K562 (cell line): Measurements from ENCODE around the gene B3GLCT. TPM values are rescaled to one million over a fixed set of nuclear protein-coding genes. Genes with fewer than 3 reads are reported as not detected.

Experiments
- BHLHE40 ChIP-seq: IDR thresholded peaks from 2 replicates; pipeline ENCODE4 v1.6.1; 2011; ENCODE audit warnings: low read length, improper control_type of control experiment
- CGGBP1 ChIP-seq: fragments of 250-450 bp; sonication (Bioruptor Pico); IDR thresholded peaks from 2 replicates; pipeline ENCODE4 v1.9.0; 2021; ENCODE audit warnings: mild to moderate bottlenecking
- CHD4 ChIP-seq: fragments of 200-600 bp; sonication (generic); IDR thresholded peaks from 3 replicates; pipeline ENCODE4 v1.6.1; 2012; ENCODE audit warnings: low read depth, mild to moderate bottlenecking, mixed read lengths, low read length, inconsistent platforms; ENCODE audit not compliant: insufficient read depth, insufficient replicate concordance, poor library complexity, severe bottlenecking
- DIDO1 ChIP-seq: fragments of 450-650 bp; IDR thresholded peaks from 2 replicates; pipeline ENCODE4 v1.6.1; 2016; ENCODE audit warnings: low read depth, missing biosample characterization, missing genetic modification characterization
- DLX4 ChIP-seq: fragments of 250-450 bp; sonication (Bioruptor Pico); IDR thresholded peaks from 2 replicates; pipeline ENCODE4 v1.6.1; 2021; ENCODE audit warnings: mild to moderate bottlenecking
- HIVEP1 ChIP-seq: fragments of 250-450 bp; sonication (Bioruptor Pico); IDR thresholded peaks from 2 replicates; pipeline ENCODE4 v1.4.0; 2020; ENCODE audit warnings: mild to moderate bottlenecking
- KLF13 ChIP-seq: fragments of 450-650 bp; IDR thresholded peaks from 2 replicates; pipeline ENCODE4 v1.6.1; 2016; ENCODE audit warnings: missing genetic modification characterization, low read depth, mild to moderate bottlenecking, missing compliant biosample characterization, moderate library complexity, borderline replicate concordance
- MLX ChIP-seq, 2 experiments: fragments of 450-650 bp in 1 of 2; sonication (generic) in 1 of 2; formaldehyde crosslinking; conservative IDR thresholded peaks; 2 replicates each; pipeline versions ENCODE4 v1.4.0 to v1.8.1; 2020 to 2022; ENCODE audit warnings: mild to moderate bottlenecking in 1 of 2, missing genetic modification reagents in 1 of 2
- NFYB ChIP-seq: IDR thresholded peaks from 2 replicates; pipeline ENCODE4 v1.6.1; 2011; ENCODE audit warnings: mild to moderate bottlenecking, moderate library complexity; ENCODE audit not compliant: insufficient read length; ENCODE audit errors: extremely low read depth
- NR3C1 ChIP-seq: sonication (generic); formaldehyde crosslinking; IDR thresholded peaks from 2 replicates; pipeline ENCODE4 v1.8.1; 2022; ENCODE audit warnings: missing genetic modification reagents
- POLR2G ChIP-seq: fragments of 200-400 bp; formaldehyde crosslinking; IDR thresholded peaks from 2 replicates; pipeline ENCODE4 v1.6.1; 2017; ENCODE audit warnings: low read depth, mild to moderate bottlenecking, antibody characterized with exemption, low read length, moderate library complexity
- PRPF4 ChIP-seq: fragments of 200-400 bp; formaldehyde crosslinking; IDR thresholded peaks from one replicate; pipeline ENCODE4 v1.6.1; 2017; ENCODE audit warnings: low read length, low read depth, mild to moderate bottlenecking; ENCODE audit not compliant: insufficient read depth, poor library complexity, severe bottlenecking
- RFX5 ChIP-seq: IDR thresholded peaks from 2 replicates; pipeline ENCODE4 v1.6.1; 2011; ENCODE audit warnings: low read depth, mild to moderate bottlenecking, improper control_type of control experiment, low read length
- SIN3A ChIP-seq, 2 experiments: fragments of 150-350 bp in 1 of 2; IDR thresholded peaks; 2 replicates each; pipeline ENCODE4 v1.6.1; 2011 to 2016; ENCODE audit warnings: borderline replicate concordance in 2 of 2, low read depth in 2 of 2, low read length in 2 of 2, mild to moderate bottlenecking in 2 of 2, moderate library complexity in 2 of 2; ENCODE audit not compliant: control insufficient read depth in 1 of 2
- SMARCA5 ChIP-seq: fragments of 450-650 bp; IDR thresholded peaks from 2 replicates; pipeline ENCODE4 v1.6.1; 2016
- SREBF2 ChIP-seq: sonication (generic); formaldehyde crosslinking; IDR thresholded peaks from 2 replicates; pipeline ENCODE4 v1.4.0; 2020; ENCODE audit warnings: mild to moderate bottlenecking, missing genetic modification reagents
- XRCC3 ChIP-seq: fragments of 450-650 bp; IDR thresholded peaks from 2 replicates; pipeline ENCODE4 v1.6.1; 2017; ENCODE audit warnings: mild to moderate bottlenecking, moderate library complexity
- YY1 ChIP-seq, 3 experiments: IDR thresholded peaks; 2 replicates each; pipeline ENCODE4 v1.6.1; 2011; ENCODE audit warnings: low read length in 2 of 3, mild to moderate bottlenecking in 2 of 3, moderate library complexity in 2 of 3, borderline replicate concordance in 1 of 3, control low read depth in 1 of 3, low read depth in 1 of 3; ENCODE audit not compliant: insufficient read depth in 3 of 3, insufficient replicate concordance in 2 of 3, control insufficient read depth in 1 of 3, insufficient read length in 1 of 3; ENCODE audit errors: extremely low read depth in 1 of 3
- ZBTB43 ChIP-seq: sonication (generic); formaldehyde crosslinking; IDR thresholded peaks from 2 replicates; pipeline ENCODE4 v1.8.0; 2023; ENCODE audit warnings: mild to moderate bottlenecking, missing genetic modification reagents
- ZNF23 ChIP-seq: fragments of 250-450 bp; sonication (Bioruptor Pico); IDR thresholded peaks from 2 replicates; pipeline ENCODE4 v1.4.0; 2020; ENCODE audit warnings: mild to moderate bottlenecking
- ZNF280B ChIP-seq: fragments of 250-450 bp; sonication (Bioruptor Pico); IDR thresholded peaks from 2 replicates; pipeline ENCODE4 v1.5.1; 2021; ENCODE audit warnings: mild to moderate bottlenecking
- ZNF561 ChIP-seq: fragments of 450-650 bp; formaldehyde crosslinking; conservative IDR thresholded peaks from 2 replicates; pipeline ENCODE4 v1.4.0; 2020; ENCODE audit warnings: mild to moderate bottlenecking, moderate library complexity
- polyA plus RNA-seq, 8 experiments: library from polyadenylated mRNA; depleted of rRNA in 4 of 8; stranded (reverse) in 5 of 8; unstranded in 3 of 8; fragments of >200 nt; fragmentation: Nextera tagmentation in 2 of 8; fragmentation: Illumina TruSeq in 1 of 8; extraction: Ambion mirVana in 2 of 8; extraction: Trizol in 1 of 8; gene quantifications; 2 replicates each; pipeline versions ENCODE4 v1.2.1 to v1.2.3, GENCODE V29; 2011 to 2014; ENCODE audit warnings: inconsistent platforms in 1 of 8, missing spikeins in 1 of 8
- total RNA-seq, 7 experiments: library from RNA; depleted of rRNA in 6 of 7; stranded (reverse); fragments of >200 nt in 6 of 7; fragmentation: Illumina TruSeq in 2 of 7; extraction: Trizol in 2 of 7; gene quantifications; 2 replicates each; pipeline versions ENCODE4 v1.2.1 to v1.2.3, GENCODE V29; 2011 to 2021; ENCODE audit warnings: low replicate concordance in 1 of 7

B3GLCT gene
- total and polyA plus RNA-seq, 9 of the 15 experiments (the other 6 are each of a cell fraction or from before 2014, with no cell fraction given): 1.1 to 5.1 (median 2.9) TPM

GRCh38 chr13:31162151-31163008 lies 37.4 kb upstream of the B3GLCT start (continued):
- no peak for TF ChIP-seq PRPF4
- TF ChIP-seq NFYB: no peak
- no peak for TF ChIP-seq KLF13 (tag)
- TF ChIP-seq YY1 (IDR thresholded peaks at IDR 0.05; ENCODE audit: borderline replicate concordance in 1 of 3, control insufficient read depth in 1 of 3, extremely low read depth in 1 of 3, insufficient read depth in 3 of 3, insufficient read length in 1 of 3, insufficient replicate concordance in 2 of 3, low read depth in 1 of 3, low read length in 2 of 3): peak in 1 of 3 experiments; percentile 59
- no peak for TF ChIP-seq DLX4
- TF ChIP-seq BHLHE40: no peak
- TF ChIP-seq CHD4: no peak
- no peak for TF ChIP-seq ZNF280B (CRISPR knock-in tag)
- no peak for TF ChIP-seq ZNF23 (CRISPR knock-in tag)
- no peak for TF ChIP-seq POLR2G
- no peak for TF ChIP-seq ZBTB43
- no peak for TF ChIP-seq SREBF2 (CRISPR knock-in tag)
- no peak for TF ChIP-seq NR3C1 (CRISPR knock-in tag)
- TF ChIP-seq SMARCA5: no peak
- TF ChIP-seq RFX5: no peak
- peak; percentile 70 to 86; a peak in 2 of 4 replicates for TF ChIP-seq SIN3A (IDR thresholded peaks at IDR 0.05; ENCODE audit: borderline replicate concordance in 2 of 2, control insufficient read depth in 1 of 2, low read depth in 2 of 2, low read length in 2 of 2)
- no peak for TF ChIP-seq HIVEP1
- TF ChIP-seq CGGBP1: no peak
- TF ChIP-seq XRCC3: no peak
- TF ChIP-seq MLX (CRISPR knock-in tag; conservative IDR thresholded peaks at IDR 0.05): no peak
- TF ChIP-seq DIDO1: 0 out of 2 replicates have a peak, but pooled peaks have one; percentile 41
- no peak for TF ChIP-seq ZNF561 (CRISPR knock-in tag)
